ENCODE data around the gene CD9.

- TF ChIP-seq POLR2A (IDR thresholded peaks at IDR 0.05) (no peak), CTCF (IDR thresholded peaks at IDR 0.05) (no peak), EP300 (IDR thresholded peaks at IDR 0.05) (no peak), POLR2AphosphoS5 (IDR thresholded peaks at IDR 0.05) (no peak)
These were observed 25.4 kb downstream of the CD9 start for GRCh38 chr12:6225630-6226001.
